Gastrocnemius medialis (tissue), 4 donors: ENCODE data around the gene PFDN2. TPM values are rescaled to one million over a fixed set of nuclear protein-coding genes. Genes with fewer than 3 reads are reported as not detected.
A peak's percentile ranks its signal among the peaks of the same experiment; 100 is the strongest.

ENCODE experiments used
- ATAC-seq, 2 donors: fragments of 150-250 bp; one replicate each; pipeline ENCODE4 v1.9.1; 2016
- DNase-seq, 2 donors: peaks; one replicate each; pipeline ENCODE4 v3.0.0-alpha.2; 2019
- H3K27ac ChIP-seq, 4 donors: fragments of 200-600 bp; sonication (generic); 1 replicate in 1 of 4; 2 replicates in 3 of 4; pipeline ENCODE4 v1.5.1; 2016 to 2018; ENCODE audit warnings: mild to moderate bottlenecking in 2 of 4, moderate library complexity in 1 of 4
- H3K27me3 ChIP-seq, 3 donors: fragments of 200-600 bp; sonication (generic) in 2 of 3; 1 replicate in 1 of 3; 2 replicates in 2 of 3; pipeline versions ENCODE4 v1.5.1 to v1.6.0; 2016 to 2019; ENCODE audit warnings: mild to moderate bottlenecking in 1 of 3, moderate library complexity in 1 of 3
- H3K36me3 ChIP-seq, 2 donors: fragments of 200-600 bp; sonication (generic) in 1 of 2; one replicate each; pipeline ENCODE4 v1.5.1; 2017 to 2018
- H3K4me1 ChIP-seq, 2 donors: fragments of 200-600 bp; sonication (generic) in 1 of 2; one replicate each; pipeline ENCODE4 v1.5.1; 2016 to 2017; ENCODE audit warnings: mild to moderate bottlenecking in 2 of 2
- H3K4me3 ChIP-seq, 4 donors: fragments of 200-600 bp; sonication (generic) in 3 of 4; 1 replicate in 1 of 4; 2 replicates in 3 of 4; pipeline ENCODE4 v1.5.1; 2016 to 2019; ENCODE audit warnings: mild to moderate bottlenecking in 2 of 4
- H3K9me3 ChIP-seq, 3 donors: fragments of 200-600 bp; sonication (generic) in 2 of 3; 1 replicate in 1 of 3; 2 replicates in 2 of 3; pipeline ENCODE4 v1.5.1; 2016 to 2019
- POLR2A ChIP-seq, 2 donors: fragments of 450-650 bp; IDR thresholded peaks; one replicate each; pipeline ENCODE4 v1.6.1; 2017; ENCODE audit warnings: antibody characterized with exemption in 2 of 2, mild to moderate bottlenecking in 2 of 2, moderate library complexity in 2 of 2
- in situ Hi-C, 4 donors: fragments of 200-750 bp; cut with MboI; loops; one replicate each; pipeline versions ENCODE4 v1.15.0 to v1.8.0; 2017; ENCODE audit warnings: low sequenced_read_pairs in 4 of 4
- intact Hi-C: fragments of 100-400 bp; cut with DNase I; formaldehyde crosslinking; loops from one replicate; pipeline ENCODE4 v1.15.1; 2023; ENCODE audit warnings: low total_unique reads
- total RNA-seq, 4 donors: library from RNA; depleted of rRNA; stranded (reverse); fragments of >200 nt; gene quantifications; one replicate each; pipeline versions ENCODE4 v1.1.0 to v1.2.3, GENCODE V29; 2016
- TF ChIP-seq, protein P1 (sequence below), 5 experiments: fragments of 450-650 bp in 3 of 5; fragments of 200-600 bp in 2 of 5; sonication (generic) in 2 of 5; IDR thresholded peaks in 4 of 5; conservative IDR thresholded peaks in 1 of 5; 1 replicate in 4 of 5; 2 replicates in 1 of 5; pipeline ENCODE4 v1.5.1; 2016 to 2019; ENCODE audit warnings: antibody characterized with exemption in 5 of 5, mild to moderate bottlenecking in 3 of 5, moderate library complexity in 3 of 5

Gene PFDN2
- total RNA-seq, 4 donors from 2014 or later = 62.4 to 106 (median 74.1) TPM

DNA sequence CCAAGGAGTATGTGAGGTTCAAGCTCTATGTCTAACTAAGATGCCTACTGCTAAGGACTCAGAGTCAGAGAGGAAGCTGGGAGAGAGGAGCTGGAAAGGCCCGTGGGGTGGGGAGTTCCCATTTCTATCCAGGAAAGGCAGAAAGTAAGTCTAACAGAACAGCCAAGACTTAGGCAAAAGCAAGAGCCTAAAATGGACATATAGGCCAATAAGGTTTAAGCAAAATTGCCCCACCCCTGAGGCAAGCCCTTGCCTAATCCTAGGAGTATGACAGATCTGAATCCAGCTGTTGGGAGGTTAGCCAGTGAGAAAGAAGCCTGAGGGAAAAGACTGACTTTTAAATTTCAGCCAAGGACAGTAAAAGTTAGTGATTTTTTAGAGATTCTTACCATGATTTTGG, 21.3 kb downstream of the PFDN2 start:
- peak; percentile 50 to 72 for DNase-seq
- in situ Hi-C loops = loop anchor here in 2 of 4 donors (10.0 kb wide), 1 partner anchor 102 kb away; no protein-coding TSS in a partner anchor

GRCh38 chr1:161096015-161096414, 21.8 kb downstream of the PFDN2 start:
- intact Hi-C loops (loop anchor here (2.0 to 10.0 kb wide), 3 partner anchors 37 to 261 kb away; partner anchors contain the start of genes DEDD and USF1), in situ Hi-C loops (loop anchor here in 2 of 4 donors (10.0 kb wide), 1 partner anchor 101 kb away; no protein-coding TSS in a partner anchor)

More for the DNA sequence above, 21.3 kb downstream of the PFDN2 start:
- peak overlapping the region; percentile 50 to 74 (median 68) for H3K27ac ChIP-seq
- peaks cover 5 to 19% of the 10 kb centered on the region in 2 donors for H3K4me1 ChIP-seq
- intact Hi-C loops = loop anchor here (2.0 to 10.0 kb wide), 3 partner anchors 36 to 262 kb away; partner anchors contain the start of genes DEDD and USF1
- peak; percentile 29 to 35 for ATAC-seq
- H3K36me3 ChIP-seq = peaks cover 0 to 17% of the 10 kb centered on the region in 2 donors
- H3K4me3 ChIP-seq = no peak overlapping the region
- TF ChIP-seq, protein P1, sequence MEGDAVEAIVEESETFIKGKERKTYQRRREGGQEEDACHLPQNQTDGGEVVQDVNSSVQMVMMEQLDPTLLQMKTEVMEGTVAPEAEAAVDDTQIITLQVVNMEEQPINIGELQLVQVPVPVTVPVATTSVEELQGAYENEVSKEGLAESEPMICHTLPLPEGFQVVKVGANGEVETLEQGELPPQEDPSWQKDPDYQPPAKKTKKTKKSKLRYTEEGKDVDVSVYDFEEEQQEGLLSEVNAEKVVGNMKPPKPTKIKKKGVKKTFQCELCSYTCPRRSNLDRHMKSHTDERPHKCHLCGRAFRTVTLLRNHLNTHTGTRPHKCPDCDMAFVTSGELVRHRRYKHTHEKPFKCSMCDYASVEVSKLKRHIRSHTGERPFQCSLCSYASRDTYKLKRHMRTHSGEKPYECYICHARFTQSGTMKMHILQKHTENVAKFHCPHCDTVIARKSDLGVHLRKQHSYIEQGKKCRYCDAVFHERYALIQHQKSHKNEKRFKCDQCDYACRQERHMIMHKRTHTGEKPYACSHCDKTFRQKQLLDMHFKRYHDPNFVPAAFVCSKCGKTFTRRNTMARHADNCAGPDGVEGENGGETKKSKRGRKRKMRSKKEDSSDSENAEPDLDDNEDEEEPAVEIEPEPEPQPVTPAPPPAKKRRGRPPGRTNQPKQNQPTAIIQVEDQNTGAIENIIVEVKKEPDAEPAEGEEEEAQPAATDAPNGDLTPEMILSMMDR (IDR thresholded peaks at IDR 0.05 in 4 of 5, conservative IDR thresholded peaks at IDR 0.05 in 1 of 5) = no peak
- TF ChIP-seq POLR2A (IDR thresholded peaks at IDR 0.05) = no peak
- H3K27me3 ChIP-seq = no peaks in the 10 kb centered on the region
- H3K9me3 ChIP-seq = no peaks in the 10 kb centered on the region

GRCh38 chr1:161095230-161095629, 22.6 kb downstream of the PFDN2 start:
- no peak for TF ChIP-seq POLR2A (IDR thresholded peaks at IDR 0.05)
- TF ChIP-seq, protein P1 (IDR thresholded peaks at IDR 0.05 in 4 of 5, conservative IDR thresholded peaks at IDR 0.05 in 1 of 5) = no peak
- DNase-seq (no peak), ATAC-seq (no peak)
- H3K27me3 ChIP-seq = no peaks in the 10 kb centered on the region
- H3K36me3 ChIP-seq = peaks cover 0 to 5% of the 10 kb centered on the region in 2 donors
- H3K27ac ChIP-seq = no peak overlapping the region
- in situ Hi-C loops (loop anchor here in 2 of 4 donors (10.0 kb wide), 1 partner anchor 100 kb away; no protein-coding TSS in a partner anchor), intact Hi-C loops (loop anchor here (10.0 kb wide), 1 partner anchor 260 kb away; no protein-coding TSS in a partner anchor)
- no peaks in the 10 kb centered on the region for H3K9me3 ChIP-seq
- H3K4me1 ChIP-seq = peaks cover 5 to 19% of the 10 kb centered on the region in 2 donors
- no peak overlapping the region for H3K4me3 ChIP-seq

More at GRCh38 chr1:161096015-161096414, 21.8 kb downstream of the PFDN2 start:
- Histone ChIP-seq H3K27ac (peak overlapping the region; percentile 30 to 49 (median 40)), H3K36me3 (peaks cover 0 to 12% of the 10 kb centered on the region in 2 donors), H3K9me3 (no peaks in the 10 kb centered on the region), H3K27me3 (no peaks in the 10 kb centered on the region), H3K4me3 (no peak overlapping the region), H3K4me1 (peaks cover 5 to 19% of the 10 kb centered on the region in 2 donors)
- no peak for TF ChIP-seq POLR2A (IDR thresholded peaks at IDR 0.05)
- TF ChIP-seq, protein P1 (IDR thresholded peaks at IDR 0.05 in 4 of 5, conservative IDR thresholded peaks at IDR 0.05 in 1 of 5) = no peak
- DNase-seq (no peak), ATAC-seq (no peak)

DNA sequence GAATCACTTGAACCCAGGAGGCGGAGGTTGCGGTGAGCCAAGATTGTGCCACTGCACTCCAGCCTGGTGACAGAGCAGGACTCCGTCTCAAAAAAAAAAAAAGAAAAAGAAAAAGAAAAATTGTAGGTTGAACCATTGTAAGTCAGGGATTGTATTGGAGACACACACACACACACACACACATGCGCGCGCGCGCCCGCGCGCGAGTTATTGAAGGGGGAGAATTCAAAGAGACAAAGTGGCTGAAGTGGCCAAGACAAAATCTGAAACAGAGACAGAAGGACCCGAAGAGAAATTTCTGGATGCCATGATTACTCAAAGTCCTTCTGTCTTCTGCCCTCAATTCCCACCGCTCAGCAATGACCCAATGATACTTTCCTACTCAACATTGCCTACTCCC, 23.4 kb downstream of the PFDN2 start:
- peaks cover 5 to 19% of the 10 kb centered on the region in 2 donors for H3K4me1 ChIP-seq
- no peak overlapping the region for H3K4me3 ChIP-seq
- DNase-seq = no peak
- TF ChIP-seq POLR2A (IDR thresholded peaks at IDR 0.05) = no peak
- TF ChIP-seq, protein P1 (IDR thresholded peaks at IDR 0.05 in 4 of 5, conservative IDR thresholded peaks at IDR 0.05 in 1 of 5) = no peak
- H3K27ac ChIP-seq = no peak overlapping the region
- no peaks in the 10 kb centered on the region for H3K9me3 ChIP-seq
- no peaks in the 10 kb centered on the region for H3K36me3 ChIP-seq
- no peak for ATAC-seq
- H3K27me3 ChIP-seq = no peaks in the 10 kb centered on the region
- intact Hi-C loops = loop anchor here (10.0 kb wide), 1 partner anchor 260 kb away; no protein-coding TSS in a partner anchor
- in situ Hi-C loops = loop anchor here in 2 of 4 donors (10.0 kb wide), 1 partner anchor 100 kb away; no protein-coding TSS in a partner anchor
